GM12878 (cell line): ENCODE measurements around the gene SVEP1. TPM values are rescaled to one million over a fixed set of nuclear protein-coding genes. Genes with fewer than 3 reads are reported as not detected.

ENCODE experiments used
- ATAC-seq: fragments of 200-7000 bp; cut with Tn5 transposase; 3 replicates; pipeline ENCODE4 v1.9.1; 2020; ENCODE audit warnings: mild to moderate bottlenecking, moderate library complexity
- BruUV-seq: library from RNA; stranded (reverse); fragments of 400-500 nt; replicated peaks from 2 replicates; lab custom pipeline; 2021; lab: Mats Ljungman, UMichigan
- CTCF ChIA-PET: fragments of 300-600 bp; sonication (Branson Sonifier 250); formaldehyde crosslinking; extraction: SDS; loops from one replicate; lab custom pipeline; 2021; ENCODE audit warnings: inconsistent platforms; lab: Yijun Ruan, JAX
- POLR2A ChIA-PET: fragments of 350-600 bp; formaldehyde crosslinking; extraction: SDS; loops from one replicate; lab custom pipeline; 2021; ENCODE audit warnings: inconsistent platforms; lab: Charles Lee
- RAD21 ChIA-PET: fragments of 300-600 bp; sonication (Branson Sonifier 250); formaldehyde crosslinking; loops from one replicate; lab custom pipeline; 2023; ENCODE audit warnings: antibody characterized with exemption; ENCODE audit not compliant: unreplicated experiment; lab: Charles Lee
- SMC1A ChIA-PET: fragments of 300-600 bp; sonication (Branson Sonifier 250); formaldehyde crosslinking; loops from one replicate; lab custom pipeline; 2023; ENCODE audit not compliant: unreplicated experiment, uncharacterized antibody; lab: Charles Lee
- DNase-seq: peaks from one replicate; pipeline ENCODE4 v3.0.0-alpha.2; 2011; ENCODE audit warnings: low read depth, low spot score
- FAIRE-seq: peaks from 3 replicates; lab custom pipeline; 2011; peaks lifted over from hg19 to GRCh38; lab: Jason Lieb, UNC
- H2AFZ ChIP-seq: 2 replicates; pipeline ENCODE4 v1.6.0; 2011; ENCODE audit warnings: low read depth, low read length, control low read depth; ENCODE audit not compliant: control insufficient read depth
- H3K27ac ChIP-seq: 2 replicates; pipeline ENCODE4 v1.5.1; 2011; ENCODE audit warnings: control low read depth; ENCODE audit not compliant: control insufficient read depth, insufficient read depth
- H3K27me3 ChIP-seq, 2 experiments: replicated peaks in 1 of 2; 2 replicates each; pipeline versions ENCODE4 v1.6.0 to v1.6.1; 2011; ENCODE audit warnings: low read length in 1 of 2; ENCODE audit not compliant: control insufficient read depth in 2 of 2, insufficient read depth in 2 of 2
- H3K36me3 ChIP-seq, 2 experiments: 2 replicates each; pipeline ENCODE4 v1.5.1; 2011; ENCODE audit warnings: low read length in 1 of 2; ENCODE audit not compliant: control insufficient read depth in 2 of 2, insufficient read depth in 2 of 2
- H3K4me1 ChIP-seq: 2 replicates; pipeline ENCODE4 v1.6.1; 2011; ENCODE audit warnings: mild to moderate bottlenecking, low read length, moderate library complexity, mixed read lengths; ENCODE audit not compliant: control insufficient read depth, insufficient read depth
- H3K4me2 ChIP-seq: 2 replicates; pipeline ENCODE4 v1.6.0; 2011; ENCODE audit warnings: control low read depth; ENCODE audit not compliant: control insufficient read depth, insufficient read depth
- H3K4me3 ChIP-seq: fragments of 200-600 bp; sonication (generic); 2 replicates; pipeline ENCODE4 v1.5.1; 2016
- H3K79me2 ChIP-seq: 2 replicates; pipeline ENCODE4 v1.6.0; 2011; ENCODE audit warnings: low read length; ENCODE audit not compliant: control insufficient read depth, insufficient read depth
- H3K9ac ChIP-seq: 2 replicates; pipeline ENCODE4 v1.8.0; 2011; ENCODE audit warnings: low read length, control low read depth, mixed read lengths; ENCODE audit not compliant: control insufficient read depth, insufficient read depth
- H3K9me3 ChIP-seq: replicated peaks from 3 replicates; pipeline ENCODE4 v1.5.1; 2011; ENCODE audit warnings: mild to moderate bottlenecking, low read length; ENCODE audit not compliant: control insufficient read depth, insufficient read depth
- H4K20me1 ChIP-seq: 2 replicates; pipeline ENCODE4 v1.6.0; 2011; ENCODE audit not compliant: control insufficient read depth, insufficient read depth
- BACH1 ChIP-seq: fragments of 450-650 bp; IDR thresholded peaks from 2 replicates; pipeline ENCODE4 v1.6.1; 2017; ENCODE audit warnings: mild to moderate bottlenecking, borderline replicate concordance
- FOXK2 ChIP-seq: fragments of 450-650 bp; IDR thresholded peaks from 2 replicates; pipeline ENCODE4 v1.6.1; 2017; ENCODE audit warnings: mild to moderate bottlenecking, moderate library complexity
- GABPA ChIP-seq: IDR thresholded peaks from 2 replicates; pipeline ENCODE4 v1.6.1; 2014; ENCODE audit warnings: antibody characterized with exemption, low read depth, mild to moderate bottlenecking, inconsistent platforms
- MLLT1 ChIP-seq: fragments of 450-650 bp; IDR thresholded peaks from 2 replicates; pipeline ENCODE4 v1.6.1; 2016; ENCODE audit warnings: mild to moderate bottlenecking
- MYC ChIP-seq: IDR thresholded peaks from 2 replicates; pipeline ENCODE4 v1.6.1; 2011; ENCODE audit warnings: mild to moderate bottlenecking, low read length, moderate library complexity, inconsistent platforms; ENCODE audit not compliant: insufficient read depth, insufficient replicate concordance, insufficient read length, severe bottlenecking
- NR2C1 ChIP-seq: fragments of 450-650 bp; IDR thresholded peaks from 2 replicates; pipeline ENCODE4 v1.6.1; 2017; ENCODE audit warnings: antibody characterized with exemption, mild to moderate bottlenecking, moderate library complexity
- NR2C2 ChIP-seq: IDR thresholded peaks from 2 replicates; pipeline ENCODE4 v1.6.1; 2011; ENCODE audit warnings: borderline replicate concordance, low read depth; ENCODE audit not compliant: control insufficient read depth, insufficient read length
- ZNF24 ChIP-seq: fragments of 450-650 bp; IDR thresholded peaks from 2 replicates; pipeline ENCODE4 v1.6.1; 2017; ENCODE audit warnings: antibody characterized with exemption, mild to moderate bottlenecking
- WGBS: methylation state at CpG from one replicate; pipeline ENCODE4 v1.1.6; 2016; ENCODE audit warnings: low lambda C conversion rate; ENCODE audit not compliant: insufficient replicate concordance, insufficient coverage; ENCODE audit errors: missing lambda C conversion rate; 5-methylcytosine and 5-hydroxymethylcytosine counted together
- in situ Hi-C: fragments of 300-500 bp; cut with MboI; formaldehyde crosslinking; loops from 9 replicates; pipeline ENCODE4 v1.14.3; 2018; ENCODE audit warnings: mixed read lengths
- intact Hi-C: fragments of 100-400 bp; cut with micrococcal nuclease; formaldehyde crosslinking; loops from one replicate; pipeline ENCODE4 v1.14.2; 2022; ENCODE audit not compliant: unreplicated experiment
- polyA plus RNA-seq, 11 experiments: library from polyadenylated mRNA; depleted of rRNA in 4 of 11; unstranded in 6 of 11; stranded (reverse) in 5 of 11; fragments of >200 nt; fragmentation: Nextera tagmentation in 4 of 11; fragmentation: Illumina TruSeq in 1 of 11; extraction: Ambion mirVana in 4 of 11; extraction: Trizol in 1 of 11; gene quantifications; 1 replicate in 1 of 11; 2 replicates in 10 of 11; pipeline versions ENCODE4 v1.2.1 to v1.2.3, GENCODE V29; 2011 to 2016; ENCODE audit warnings: inconsistent platforms in 2 of 11, missing spikeins in 2 of 11, low read depth in 1 of 11
- total RNA-seq, 4 experiments: library from RNA; depleted of rRNA in 3 of 4; stranded (reverse); fragments of >200 nt in 3 of 4; fragmentation: Illumina TruSeq in 1 of 4; extraction: Trizol in 1 of 4; gene quantifications; 2 replicates each; pipeline versions ENCODE4 v1.2.1 to v1.2.3, GENCODE V29; 2013 to 2021
- TF ChIP-seq, protein P1 (sequence below): fragments of 450-650 bp; IDR thresholded peaks from 2 replicates; pipeline ENCODE4 v1.6.1; 2017; ENCODE audit warnings: antibody characterized with exemption, mild to moderate bottlenecking, moderate library complexity

Gene SVEP1
- total and polyA plus RNA-seq, 10 of the 15 experiments (the other 5 are each of a cell fraction or from before 2014, with no cell fraction given): under 0.01 to 0.05 (median 0.01) TPM; not detected in 5

DNA sequence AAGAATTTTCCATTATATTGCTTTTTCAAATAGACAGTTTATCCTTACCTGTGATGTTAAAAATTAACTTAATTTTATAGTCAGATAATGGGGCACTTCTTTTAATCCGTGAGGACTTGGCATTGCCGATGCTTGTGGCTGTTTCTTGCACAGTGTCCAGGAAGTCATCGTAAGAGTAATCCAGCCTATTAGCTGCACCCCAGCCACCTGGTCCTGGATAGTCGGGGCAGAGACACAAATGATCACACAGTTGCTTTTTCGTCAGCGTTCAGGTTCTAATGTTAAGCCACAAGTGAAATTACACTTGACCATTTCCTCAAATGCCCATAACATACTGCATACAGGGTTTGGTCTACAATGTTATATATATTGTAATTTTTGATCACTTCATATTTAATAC, 107.4 kb downstream of the SVEP1 start:
- Histone ChIP-seq H3K4me2 (no peak overlapping the region), H2AFZ (no peak overlapping the region), H3K4me3 (no peak overlapping the region), H3K9me3 (no peaks in the 10 kb centered on the region), H3K79me2 (no peaks in the 10 kb centered on the region), H3K27me3 (no peaks in the 10 kb centered on the region), H4K20me1 (no peaks in the 10 kb centered on the region), H3K9ac (no peak overlapping the region), H3K36me3 (no peaks in the 10 kb centered on the region), H3K4me1 (no peaks in the 10 kb centered on the region), H3K27ac (no peak overlapping the region)
- intact Hi-C loops: no loop called here
- ChIA-PET RAD21 (no interaction called here), SMC1A (interaction anchor here (0.7 kb wide), 1 partner anchor 8 kb away, joined by 4 read pairs; no protein-coding TSS in a partner anchor), POLR2A (no interaction called here), CTCF (interaction anchor here (1.4 kb wide), 1 partner anchor 11 kb away, joined by 4 read pairs; no protein-coding TSS in a partner anchor)
- no peak for TF ChIP-seq MYC
- in situ Hi-C loops: no loop called here
- DNase-seq (no peak), FAIRE-seq (no peak), ATAC-seq (no peak)
- no TSS peak for BruUV-seq
- 50% methylated on average over 6 of the region's 6 CpGs for WGBS

- no peak overlapping the region for H3K4me2 ChIP-seq
- no peak overlapping the region for H2AFZ ChIP-seq
- in situ Hi-C loops: no loop called here
- no peaks in the 10 kb centered on the region for H3K36me3 ChIP-seq
- no peak for ATAC-seq
- H3K79me2 ChIP-seq: no peaks in the 10 kb centered on the region
- CTCF ChIA-PET: no interaction called here
- H3K4me1 ChIP-seq: no peaks in the 10 kb centered on the region
- H3K9ac ChIP-seq: no peak overlapping the region
- H3K27me3 ChIP-seq: no peaks in the 10 kb centered on the region
- H3K4me3 ChIP-seq: no peak overlapping the region
- no peaks in the 10 kb centered on the region for H3K9me3 ChIP-seq
- intact Hi-C loops: no loop called here
- no peaks in the 10 kb centered on the region for H4K20me1 ChIP-seq
- 15% methylated on average over 5 of the region's 5 CpGs for WGBS
- H3K27ac ChIP-seq: no peak overlapping the region
- RAD21 ChIA-PET: no interaction called here
- POLR2A ChIA-PET: no interaction called here
- TF ChIP-seq FOXK2: no peak
- TF ChIP-seq ZNF24: no peak
- TF ChIP-seq, protein P1, sequence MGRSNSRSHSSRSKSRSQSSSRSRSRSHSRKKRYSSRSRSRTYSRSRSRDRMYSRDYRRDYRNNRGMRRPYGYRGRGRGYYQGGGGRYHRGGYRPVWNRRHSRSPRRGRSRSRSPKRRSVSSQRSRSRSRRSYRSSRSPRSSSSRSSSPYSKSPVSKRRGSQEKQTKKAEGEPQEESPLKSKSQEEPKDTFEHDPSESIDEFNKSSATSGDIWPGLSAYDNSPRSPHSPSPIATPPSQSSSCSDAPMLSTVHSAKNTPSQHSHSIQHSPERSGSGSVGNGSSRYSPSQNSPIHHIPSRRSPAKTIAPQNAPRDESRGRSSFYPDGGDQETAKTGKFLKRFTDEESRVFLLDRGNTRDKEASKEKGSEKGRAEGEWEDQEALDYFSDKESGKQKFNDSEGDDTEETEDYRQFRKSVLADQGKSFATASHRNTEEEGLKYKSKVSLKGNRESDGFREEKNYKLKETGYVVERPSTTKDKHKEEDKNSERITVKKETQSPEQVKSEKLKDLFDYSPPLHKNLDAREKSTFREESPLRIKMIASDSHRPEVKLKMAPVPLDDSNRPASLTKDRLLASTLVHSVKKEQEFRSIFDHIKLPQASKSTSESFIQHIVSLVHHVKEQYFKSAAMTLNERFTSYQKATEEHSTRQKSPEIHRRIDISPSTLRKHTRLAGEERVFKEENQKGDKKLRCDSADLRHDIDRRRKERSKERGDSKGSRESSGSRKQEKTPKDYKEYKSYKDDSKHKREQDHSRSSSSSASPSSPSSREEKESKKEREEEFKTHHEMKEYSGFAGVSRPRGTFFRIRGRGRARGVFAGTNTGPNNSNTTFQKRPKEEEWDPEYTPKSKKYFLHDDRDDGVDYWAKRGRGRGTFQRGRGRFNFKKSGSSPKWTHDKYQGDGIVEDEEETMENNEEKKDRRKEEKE: no peak
- TF ChIP-seq MYC: no peak
- TF ChIP-seq BACH1: no peak
- TF ChIP-seq MLLT1: no peak
- TF ChIP-seq NR2C1: no peak
- no peak for TF ChIP-seq NR2C2
- TF ChIP-seq GABPA: no peak
- no TSS peak for BruUV-seq
- no peak for FAIRE-seq
- DNase-seq: no peak
- SMC1A ChIA-PET: no interaction called here
Measured at GRCh38 chr9:110468950-110469349, 110.6 kb downstream of the SVEP1 start.
